Activated CD8-positive, alpha-beta memory T cell treated with anti-CD3 and anti-CD28 coated beads for 48 hours (primary cell): Measurements from ENCODE around the gene PTN.

Source experiments
- DNase-seq, 3 experiments: peaks; one replicate each; pipeline ENCODE4 v3.0.0-alpha.2; 2020; ENCODE audit warnings: low read depth in 2 of 3, low spot score in 2 of 3

The PTN gene

GRCh38 chr7:137324796-137325696 lies 18.5 kb downstream of the PTN start:
- DNase-seq, result no peak

DNA sequence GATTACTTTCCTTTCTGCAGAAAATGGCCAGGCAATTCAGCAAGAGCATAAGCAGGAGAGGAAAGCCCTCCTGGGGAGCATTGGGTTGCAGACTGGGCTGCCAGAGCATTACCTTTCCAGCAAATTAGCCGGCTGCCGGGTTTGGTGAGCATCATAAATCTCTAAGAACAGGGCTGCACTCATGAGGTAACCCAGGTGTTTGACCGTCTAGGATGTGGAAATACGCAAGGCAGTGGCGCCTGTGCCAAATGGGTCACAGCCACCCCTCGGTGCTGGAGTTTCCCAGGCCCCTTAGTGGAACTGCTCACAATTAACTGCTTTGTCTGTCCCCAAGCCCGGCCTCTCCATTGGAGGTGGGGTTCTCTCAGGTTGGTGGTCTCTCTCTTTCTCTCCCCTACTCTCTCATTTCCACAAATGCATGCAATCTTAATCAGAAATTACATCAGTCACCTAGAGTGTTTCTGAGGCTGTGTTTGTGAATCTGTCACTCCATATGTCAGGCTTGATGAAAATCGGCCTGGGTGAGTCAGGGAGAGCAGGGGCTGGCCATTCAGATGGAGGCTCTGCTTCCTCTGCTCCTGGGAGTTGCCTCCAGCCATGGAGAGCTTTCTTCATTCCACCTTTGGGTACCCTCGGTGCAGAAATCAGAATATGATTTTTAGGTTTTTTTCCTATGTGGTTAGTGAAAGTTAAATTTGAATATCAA lies 26.7 kb downstream of the PTN start:
- no peak for DNase-seq

GRCh38 chr7:137313201-137313600 lies 30.3 kb downstream of the PTN start:
- DNase-seq, result no peak

- no peak for DNase-seq
Measured at GRCh38 chr7:137306748-137307147, 36.8 kb downstream of the PTN start.

DNA sequence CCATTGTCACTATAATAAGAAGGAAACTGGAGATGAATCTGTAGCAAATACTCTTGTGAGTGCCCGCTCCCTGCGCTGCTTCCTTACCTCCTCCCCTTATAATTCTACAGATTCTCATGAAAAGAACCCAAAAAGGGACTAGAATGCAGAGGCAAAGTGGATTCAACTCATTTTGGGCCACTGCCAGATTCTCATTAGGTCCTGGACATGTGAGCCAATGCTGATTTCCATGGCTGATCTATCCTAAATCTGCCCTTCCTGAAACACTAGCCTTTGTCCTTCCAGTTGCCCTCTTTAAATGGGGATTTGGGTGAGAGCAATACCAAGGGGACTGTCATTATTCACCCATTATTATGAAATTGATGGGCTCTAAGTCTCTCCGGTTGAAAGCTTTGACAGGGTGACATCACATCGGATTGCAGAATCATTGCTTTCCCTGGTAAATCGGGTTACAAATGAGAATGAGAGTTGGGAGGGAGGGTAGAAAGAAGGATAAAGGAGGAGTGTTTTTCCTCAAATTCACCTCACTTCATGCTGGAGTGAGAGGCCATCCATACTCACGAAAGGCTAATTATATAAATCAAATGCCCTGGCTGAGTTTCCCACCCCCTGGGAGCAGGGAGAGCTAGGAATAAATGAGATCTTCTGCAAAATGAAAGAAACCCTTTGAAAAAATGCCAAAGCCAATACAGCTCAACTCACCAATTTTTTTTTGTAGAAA lies 37.5 kb downstream of the PTN start:
- no peak for DNase-seq

DNA sequence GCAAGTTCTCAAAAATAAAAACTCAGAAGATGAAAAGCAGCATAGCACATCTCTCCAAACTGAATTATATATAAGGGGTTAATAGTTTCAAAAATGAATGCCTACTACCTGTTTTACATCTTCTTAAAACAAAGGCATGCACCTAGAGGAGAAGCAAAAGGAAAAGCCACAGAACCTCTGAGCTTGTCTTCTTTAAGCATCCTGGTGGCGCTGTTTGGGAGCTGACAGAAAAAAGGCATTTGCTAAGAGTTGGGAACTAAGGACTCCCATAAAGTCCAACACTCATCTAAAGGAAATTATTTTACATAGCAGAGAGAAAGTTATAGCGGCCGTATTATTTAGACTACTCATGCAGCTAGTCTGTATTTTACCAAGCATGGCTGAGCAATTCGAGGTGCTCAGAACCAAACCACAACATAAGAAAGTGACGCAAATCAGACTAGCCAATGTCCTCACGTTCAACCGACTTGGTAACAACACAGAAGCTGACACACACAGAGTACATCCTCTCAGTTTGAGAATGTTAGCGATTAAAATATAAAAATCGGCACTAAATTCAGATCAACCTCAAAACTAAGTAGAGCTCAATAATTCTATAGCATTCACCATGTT lies 38.8 kb downstream of the PTN start:
- DNase-seq, result no peak

- DNase-seq, result no peak
Measured at GRCh38 chr7:137304165-137304564, 39.4 kb downstream of the PTN start.

DNA sequence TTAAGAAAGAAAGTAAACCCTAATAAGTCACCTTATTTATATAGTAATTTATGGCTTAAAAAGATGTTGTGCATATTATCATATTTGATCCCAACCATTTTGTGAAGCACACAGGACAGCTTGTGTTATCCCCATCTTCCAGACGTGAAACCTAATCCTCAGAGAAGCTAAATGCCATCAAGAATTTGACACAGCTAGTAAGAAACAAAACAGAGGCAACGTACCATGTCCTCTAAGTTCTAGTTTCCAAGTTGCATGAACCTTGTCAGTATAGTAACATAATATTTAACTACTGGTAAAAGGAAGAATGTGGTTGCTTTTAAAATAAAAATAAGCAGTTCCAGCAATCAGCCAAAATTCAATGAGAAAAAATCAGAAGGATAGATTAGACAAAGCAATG lies 41.5 kb downstream of the PTN start:
- no peak for DNase-seq

DNA sequence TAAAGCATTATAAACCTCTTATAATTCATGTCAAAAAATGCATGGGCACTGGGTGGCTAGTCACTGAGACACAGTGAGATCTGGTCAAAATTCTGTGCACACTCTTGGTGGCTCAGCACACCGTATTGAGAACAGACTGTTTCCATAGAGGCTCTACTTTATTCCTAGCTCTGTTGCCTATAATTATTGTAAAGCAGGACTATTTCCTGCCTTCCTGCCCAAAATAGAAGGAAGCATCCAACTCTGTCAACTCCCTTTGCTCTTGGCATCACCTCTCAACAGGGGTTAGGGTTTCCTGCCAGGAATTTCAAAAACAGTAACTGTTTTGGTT lies 45.1 kb downstream of the PTN start:
- DNase-seq, result no peak

GRCh38 chr7:137297551-137298463 lies 45.7 kb downstream of the PTN start:
- no peak for DNase-seq

DNA sequence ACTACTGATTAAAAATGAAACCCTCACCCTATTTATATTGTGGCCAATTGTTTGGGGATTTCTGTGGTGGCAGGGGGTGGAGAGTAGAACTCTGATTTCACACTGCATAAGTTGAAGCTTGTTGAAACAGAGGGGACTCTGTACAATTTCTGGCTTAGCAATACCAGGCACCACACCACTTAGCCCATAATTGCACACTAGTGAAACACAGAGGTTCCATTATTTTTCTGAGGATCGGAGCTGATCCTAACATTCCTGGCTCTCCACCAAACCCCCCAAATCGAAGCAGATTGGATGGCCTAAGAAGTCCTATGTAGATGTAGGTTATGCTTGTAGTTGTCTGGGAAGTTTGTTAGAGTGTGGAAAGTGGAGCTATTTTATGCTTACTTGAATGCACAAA lies 47.0 kb downstream of the PTN start:
- DNase-seq, result no peak

GRCh38 chr7:137295739-137296324 lies 47.7 kb downstream of the PTN start:
- no peak for DNase-seq

DNA sequence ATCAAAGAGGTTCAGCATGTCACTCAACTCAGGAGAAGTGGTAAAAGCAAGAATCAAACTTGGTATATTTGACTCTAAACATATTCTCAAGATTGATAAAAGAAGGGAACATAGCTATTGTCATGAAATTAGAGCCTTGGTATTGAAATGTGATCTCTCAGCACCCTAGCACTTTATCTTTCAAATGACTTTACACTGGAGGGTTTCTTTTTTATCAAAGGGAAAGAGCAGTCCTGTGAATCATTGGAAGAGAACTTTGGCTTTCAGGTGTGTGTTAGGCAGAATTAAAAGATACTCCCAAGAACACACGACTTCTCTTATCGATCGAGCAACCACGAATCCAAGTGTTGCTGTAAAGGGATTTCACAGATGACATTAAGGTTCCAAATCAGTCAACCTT lies 54.4 kb downstream of the PTN start:
- DNase-seq, result no peak

DNA sequence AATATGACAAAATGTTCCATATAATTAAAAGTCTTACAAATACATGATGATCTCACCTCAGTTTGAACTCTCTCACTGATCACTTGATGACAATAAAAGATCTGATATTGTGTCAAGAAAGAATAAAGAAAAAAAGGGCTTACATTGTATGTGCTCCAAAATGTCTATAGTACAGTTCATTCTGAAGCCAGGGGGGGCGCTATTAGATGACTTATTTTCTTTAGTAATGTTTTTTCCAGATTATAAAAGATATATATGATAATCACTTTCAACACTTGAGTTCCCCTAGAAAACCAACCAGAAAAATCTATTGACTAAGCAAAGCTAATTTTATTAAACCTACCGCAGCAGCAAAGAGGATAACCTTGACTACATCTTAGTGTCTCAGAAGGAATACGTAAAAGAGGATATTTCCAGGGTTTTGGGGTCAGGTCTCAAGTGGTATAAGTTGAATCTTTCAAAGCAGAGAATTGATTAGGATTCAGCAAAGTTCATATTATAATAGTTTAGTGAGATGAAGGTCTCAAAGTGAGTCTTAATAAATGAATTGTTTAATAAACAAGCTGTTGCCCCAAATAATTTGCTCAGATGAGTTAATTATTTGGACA lies 55.8 kb downstream of the PTN start:
- DNase-seq, result no peak

DNA sequence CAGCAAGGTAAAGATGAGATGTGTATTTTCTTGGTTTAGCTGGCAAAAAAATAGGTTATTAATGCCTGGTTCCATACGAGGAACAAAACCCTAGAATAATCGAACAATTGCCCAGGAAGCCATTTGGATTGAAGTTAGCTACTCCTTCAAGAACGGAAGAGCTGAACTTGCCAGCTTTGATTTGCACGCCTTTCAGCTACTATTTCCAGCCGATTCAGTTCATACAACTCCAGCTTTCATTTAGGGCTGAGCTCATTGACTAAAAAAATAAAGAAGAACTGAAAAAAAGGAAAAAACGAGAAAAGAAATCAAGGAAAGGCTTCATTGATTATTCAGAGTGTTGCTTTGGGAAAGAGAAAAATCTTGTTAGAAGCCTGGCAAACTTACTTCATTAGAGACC lies 60.4 kb downstream of the PTN start:
- no peak for DNase-seq

GRCh38 chr7:137282043-137282442 lies 61.5 kb downstream of the PTN start:
- DNase-seq, result no peak

DNA sequence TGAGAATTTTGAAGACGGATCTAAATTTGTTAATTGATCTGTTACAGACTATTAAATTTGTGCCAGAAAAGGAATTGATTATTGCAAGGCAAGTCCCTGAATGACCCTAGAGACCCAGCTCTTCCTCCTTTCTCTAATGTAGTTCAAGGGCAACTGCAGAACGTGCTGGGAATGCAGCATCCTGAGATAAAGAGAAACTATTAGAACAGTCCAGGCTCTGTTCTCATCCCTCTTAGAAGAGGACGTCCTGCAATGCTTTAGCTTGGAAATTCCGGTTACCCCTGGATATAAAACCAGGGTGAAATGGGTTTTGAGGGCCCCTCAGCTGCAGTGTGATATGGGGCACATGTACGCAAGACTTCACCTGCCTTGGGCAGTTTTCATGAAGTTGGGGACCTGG lies 67.3 kb downstream of the PTN start:
- no peak for DNase-seq

GRCh38 chr7:137272249-137272648 lies 71.3 kb downstream of the PTN start:
- no peak for DNase-seq

- DNase-seq, result no peak
Measured at GRCh38 chr7:137269240-137269639, 74.3 kb downstream of the PTN start.
